IPS-11a (cell line): Measurements from ENCODE around the gene E2F8.

Source experiments
- H3K4me3 ChIP-seq: one replicate; pipeline ENCODE4 v1.5.1; 2013; ENCODE audit warnings: low read depth, low read length, control low read depth

The E2F8 gene

DNA sequence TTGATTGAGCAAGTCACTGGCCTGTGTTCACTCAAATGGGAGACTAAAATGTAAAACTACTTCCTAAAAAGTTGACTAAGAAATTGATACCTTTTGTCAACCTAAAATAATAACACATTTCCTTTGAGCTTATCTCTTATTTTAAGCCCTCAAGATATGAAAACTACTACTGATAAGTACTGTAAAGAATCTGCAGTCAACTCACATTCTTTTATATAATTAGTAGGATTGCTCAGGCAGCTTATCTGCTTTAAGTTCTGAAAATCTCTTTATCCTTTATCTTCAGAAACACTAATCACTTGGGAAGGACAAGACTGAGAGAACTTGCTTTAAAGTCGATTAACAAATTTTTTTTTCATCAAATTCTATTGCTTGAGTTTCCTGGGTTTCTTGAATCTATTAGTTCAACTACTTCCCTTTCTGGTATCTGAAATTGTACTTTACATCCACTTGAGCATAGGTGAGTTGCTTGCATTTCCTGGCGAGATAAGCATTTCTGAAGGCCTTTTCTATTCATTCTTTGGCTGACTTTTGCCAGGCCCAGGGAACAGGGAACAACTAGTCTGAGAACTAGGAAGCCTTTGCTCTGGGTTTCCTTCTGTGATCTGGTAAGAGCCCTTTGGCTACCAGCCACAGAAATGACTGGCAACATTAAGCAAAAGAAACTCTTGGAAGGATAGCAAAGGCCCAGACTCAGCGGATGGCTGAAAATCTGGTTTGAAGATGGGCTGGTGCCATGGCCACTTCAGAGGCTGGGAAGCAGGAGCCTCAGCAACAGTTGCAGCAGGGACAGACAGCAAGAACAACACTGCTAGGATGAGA is 19.6 kb downstream of the E2F8 start:
- no peak overlapping the region for H3K4me3 ChIP-seq

- no peak overlapping the region for H3K4me3 ChIP-seq
These were observed 21.8 kb downstream of the E2F8 start for GRCh38 chr11:19218786-19219460.

GRCh38 chr11:19218216-19218615 is 22.5 kb downstream of the E2F8 start:
- H3K4me3 ChIP-seq = no peak overlapping the region

GRCh38 chr11:19216709-19217374 is 23.9 kb downstream of the E2F8 start:
- H3K4me3 ChIP-seq = no peak overlapping the region

DNA sequence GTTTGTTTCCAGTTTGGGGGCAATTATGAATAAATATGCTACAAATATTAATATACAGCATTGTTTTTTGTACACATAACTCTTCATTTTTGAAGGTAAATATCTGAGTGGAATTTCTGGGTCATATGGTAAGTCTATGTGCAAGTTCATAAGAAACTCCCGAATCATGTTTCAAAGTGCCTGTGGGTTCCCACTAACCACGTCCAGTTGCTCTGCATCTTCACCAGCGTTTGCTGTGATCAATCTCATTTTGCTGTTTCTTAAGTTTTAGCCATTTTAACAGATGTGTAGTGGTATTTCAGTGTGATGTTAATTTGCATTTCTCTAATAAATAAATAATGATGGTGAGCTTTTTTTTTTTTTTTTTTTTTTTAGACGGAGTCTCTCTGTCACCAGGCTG is 24.7 kb downstream of the E2F8 start:
- no peak overlapping the region for H3K4me3 ChIP-seq

GRCh38 chr11:19209617-19210370 is 31.0 kb downstream of the E2F8 start:
- no peak overlapping the region for H3K4me3 ChIP-seq

- H3K4me3 ChIP-seq = no peak overlapping the region
These were observed 31.7 kb downstream of the E2F8 start for GRCh38 chr11:19208959-19209546.

- no peak overlapping the region for H3K4me3 ChIP-seq
These were observed 32.6 kb downstream of the E2F8 start for GRCh38 chr11:19208181-19208580.

- H3K4me3 ChIP-seq = no peak overlapping the region
These were observed 35.9 kb downstream of the E2F8 start for GRCh38 chr11:19204836-19205235.

DNA sequence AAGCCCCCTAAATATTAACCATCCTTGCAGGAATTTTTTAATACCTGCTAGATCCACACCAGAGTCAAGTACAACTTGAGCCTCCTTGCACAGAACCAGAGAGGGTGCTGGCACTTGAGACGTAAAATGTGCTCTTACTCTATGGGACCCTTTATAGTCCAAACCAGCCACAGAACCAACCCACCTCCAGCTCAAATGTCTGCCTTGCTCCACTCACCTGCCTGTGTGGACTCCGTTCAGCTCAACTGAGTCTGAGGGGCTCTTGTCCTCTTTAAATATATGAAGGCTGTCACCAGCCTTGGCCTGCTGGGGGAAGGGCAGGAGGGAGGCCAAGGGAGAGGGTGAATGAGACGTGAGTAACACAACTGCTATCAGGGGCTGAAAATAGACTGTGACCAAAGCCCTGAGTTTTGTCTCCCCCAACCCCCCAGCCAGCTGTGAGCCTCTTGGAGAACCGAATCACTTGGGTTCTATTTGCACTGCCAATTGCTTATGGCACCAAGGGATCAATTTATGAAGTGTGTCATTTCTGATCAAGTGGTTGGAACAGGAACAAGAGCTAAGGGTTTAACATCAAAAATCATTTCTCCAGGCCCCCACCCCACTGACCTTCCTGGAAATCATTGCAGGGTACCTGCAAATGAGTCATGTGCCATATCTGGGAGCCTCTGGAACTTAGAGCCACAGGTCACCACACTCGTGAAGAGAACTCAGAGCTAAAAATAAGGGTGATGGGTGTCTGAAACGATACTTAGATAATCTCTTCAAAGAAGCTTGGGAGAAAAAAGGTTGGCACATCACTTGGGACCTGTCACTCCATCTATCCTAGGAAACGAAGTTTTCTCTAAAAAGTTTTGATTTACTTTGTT is 38.8 kb downstream of the E2F8 start, which contains the start of gene CSRP3:
Gene CSRP3 (minus strand): TSS at position 247 of the 869 bp plus-strand sequence. CDS start 9,535 bp downstream, outside the sequence.
- H3K4me3 ChIP-seq = no peak within 1 kb of the TSS

DNA sequence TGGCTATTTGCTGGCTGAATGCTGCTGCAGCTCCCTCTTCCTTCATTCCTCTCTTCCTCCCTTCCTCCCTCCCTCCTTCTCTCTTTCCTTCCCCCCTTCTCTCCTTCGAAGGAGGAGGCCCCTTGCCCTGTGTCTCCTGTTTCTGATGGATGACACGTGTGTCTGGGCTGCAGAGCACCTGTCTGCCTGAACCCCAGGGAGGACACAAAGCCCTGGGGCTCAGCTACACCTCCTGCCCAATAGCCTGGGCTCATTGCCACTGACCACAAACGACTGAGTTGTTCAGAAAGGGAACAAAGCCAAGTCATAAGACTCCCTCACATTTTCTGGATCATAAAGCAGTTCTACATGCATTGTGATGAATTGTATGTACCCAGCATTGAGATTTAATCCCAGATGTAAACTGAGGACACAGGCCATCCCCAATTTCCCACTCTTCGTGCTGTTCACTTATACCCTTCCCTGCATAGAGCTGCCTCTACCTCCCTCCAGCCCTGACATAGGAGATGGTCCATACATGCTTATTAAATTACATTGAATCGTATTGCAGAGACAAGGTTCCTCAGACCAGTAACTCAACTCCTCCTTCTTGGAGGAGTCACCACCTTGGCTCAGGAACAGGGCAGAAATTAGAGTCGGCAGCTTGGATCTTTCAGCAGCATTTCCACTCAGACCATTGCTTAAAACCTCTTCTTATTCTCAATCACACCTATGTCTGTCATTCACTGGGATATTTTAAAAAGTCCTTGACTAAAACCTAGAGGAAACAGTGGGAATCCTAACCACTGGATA is 40.1 kb downstream of the E2F8 start:
- H3K4me3 ChIP-seq = no peak overlapping the region

DNA sequence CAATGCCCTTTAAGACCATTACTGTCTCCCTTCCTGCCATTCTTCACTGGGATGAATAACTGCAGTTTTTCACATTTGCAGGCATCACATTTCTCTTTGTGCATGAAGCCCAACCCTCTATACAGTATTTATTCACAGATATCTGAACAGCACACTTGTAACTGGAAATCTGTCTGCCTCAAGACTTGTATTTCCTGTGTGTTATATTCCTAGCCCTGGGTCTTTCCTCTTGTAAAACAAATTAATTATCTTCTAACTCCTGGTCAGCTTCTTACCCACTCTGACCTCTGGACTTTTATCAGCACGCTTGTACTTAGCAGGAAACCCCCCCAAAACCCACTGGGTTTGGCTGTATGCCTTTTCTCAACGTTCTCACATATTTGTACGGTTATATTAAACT is 41.0 kb downstream of the E2F8 start:
- H3K4me3 ChIP-seq = no peak overlapping the region

GRCh38 chr11:19199048-19199447 is 41.7 kb downstream of the E2F8 start:
- H3K4me3 ChIP-seq = no peak overlapping the region

DNA sequence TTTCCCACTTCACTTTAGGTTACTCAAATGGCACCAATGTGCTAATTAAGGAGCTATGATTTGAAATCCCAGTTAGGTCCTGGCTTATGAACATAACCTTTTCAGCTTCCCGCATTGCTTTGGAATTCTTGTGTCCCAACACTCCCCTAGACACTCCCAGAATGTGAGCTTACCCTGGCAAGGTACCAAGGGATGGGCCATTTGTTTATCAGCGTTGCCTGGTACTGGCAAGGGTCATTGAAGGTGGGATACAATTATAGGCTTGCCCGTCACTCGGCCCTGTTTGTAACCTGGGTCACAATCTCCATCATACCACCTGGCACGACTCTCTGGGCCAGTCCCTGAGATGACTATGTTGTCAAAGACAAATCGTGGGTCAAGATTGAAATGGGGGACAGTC is 44.3 kb downstream of the E2F8 start:
- H3K4me3 ChIP-seq = no peak overlapping the region

GRCh38 chr11:19194620-19195308 is 46.0 kb downstream of the E2F8 start:
- H3K4me3 ChIP-seq = no peak overlapping the region

DNA sequence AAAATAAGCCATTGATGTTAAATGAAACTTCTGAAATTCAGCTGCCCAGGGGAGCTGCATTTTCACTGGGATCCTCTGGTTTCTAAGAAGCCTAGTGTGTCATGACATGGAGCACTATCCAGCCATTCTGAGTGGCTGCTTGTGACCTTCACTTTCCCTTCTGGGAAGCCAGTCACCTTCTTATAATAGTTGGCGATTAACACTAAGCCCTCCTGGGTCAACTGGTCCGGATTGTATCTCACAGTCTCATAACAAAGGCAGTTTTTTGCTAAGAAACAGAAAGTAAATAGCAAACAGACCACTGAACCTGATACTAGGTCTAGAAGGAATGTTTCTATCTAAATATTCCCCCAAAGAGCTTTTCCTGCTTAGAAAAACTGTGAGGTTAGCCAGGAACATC is 46.8 kb downstream of the E2F8 start:
- no peak overlapping the region for H3K4me3 ChIP-seq

DNA sequence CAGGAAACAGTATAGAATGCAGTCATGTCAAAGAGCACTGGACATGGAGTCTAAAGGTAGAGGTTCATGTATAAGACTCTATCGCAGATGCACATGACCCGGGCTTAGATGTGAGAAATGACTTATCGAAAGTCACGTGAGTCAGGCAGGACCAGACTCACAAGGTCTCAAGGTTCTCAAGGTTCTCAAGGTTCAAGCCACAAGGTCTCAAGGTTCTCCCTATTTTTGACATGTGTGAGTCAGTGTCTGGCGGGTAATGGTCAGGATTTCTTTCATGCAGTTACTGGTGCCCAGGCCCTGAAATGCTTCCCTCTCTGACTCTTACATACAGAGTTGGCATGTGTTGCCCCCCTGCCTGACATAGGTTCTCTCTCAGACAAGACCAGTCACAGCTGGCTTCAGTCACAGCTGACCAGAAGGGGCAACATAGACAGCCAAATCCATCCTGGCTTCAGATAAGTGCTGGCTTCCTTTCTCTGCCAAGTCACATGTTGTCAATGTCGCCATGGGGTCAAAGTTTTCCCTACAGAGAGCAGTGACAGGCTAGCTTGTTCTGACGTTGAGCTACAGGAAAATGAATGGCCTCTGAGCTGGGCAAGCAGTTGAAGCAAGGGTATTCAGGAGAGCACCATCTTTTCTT is 49.1 kb downstream of the E2F8 start:
- no peak overlapping the region for H3K4me3 ChIP-seq

- no peak overlapping the region for H3K4me3 ChIP-seq
These were observed 52.9 kb downstream of the E2F8 start for GRCh38 chr11:19187833-19188258.
